Smooth muscle cell of the coronary artery (primary cell): ENCODE results near the gene SPRR2A. TPM values are rescaled to one million over a fixed set of nuclear protein-coding genes. Genes with fewer than 3 reads are reported as not detected.

Source experiments
- total RNA-seq: library from RNA; depleted of rRNA; stranded (reverse); fragments of >200 nt; gene quantifications from 2 replicates; pipeline ENCODE4 v1.2.3, GENCODE V29; 2014; ENCODE audit warnings: low replicate concordance

The SPRR2A gene
- not detected in 2 replicates for total RNA-seq

GRCh38 chr1:153057375-153057774 lies at the start of gene SPRR2A:
TSS of gene SPRR2A (minus strand) at chr1:153057512. CDS start at chr1:153056735, 777 bp downstream.

GRCh38 chr1:153094426-153094825 lies 37.1 kb upstream of the SPRR2A start, which contains the start of gene SPRR2E:
TSS of gene SPRR2E (minus strand) at chr1:153094526. CDS start at chr1:153093751, 775 bp downstream.

GRCh38 chr1:153071511-153071910 lies 14.2 kb upstream of the SPRR2A start, which contains the start of gene SPRR2B:
TSS of gene SPRR2B (minus strand) at chr1:153071611. CDS start at chr1:153070839, 772 bp downstream.

GRCh38 chr1:153040950-153041631 lies 16.2 kb downstream of the SPRR2A start, which contains the start of gene SPRR2D:
TSS of gene SPRR2D (minus strand) at chr1:153041120. CDS start at chr1:153040346, 774 bp downstream.

GRCh38 chr1:153030895-153031294 lies 26.4 kb downstream of the SPRR2A start, which contains the start of gene SPRR1B:
TSS of gene SPRR1B (plus strand) at chr1:153031203. CDS start at chr1:153032346, 1,143 bp downstream.

Other genes with a start within 250 kb of the SPRR2A start
- gene LCE1B, start 245.5 kb downstream of the SPRR2A start, total RNA-seq: not detected in 2 replicates
- gene LCE1A, start 230.0 kb downstream of the SPRR2A start, total RNA-seq: not detected in 2 replicates
- gene LCE6A, start 214.7 kb downstream of the SPRR2A start, total RNA-seq: not detected in 2 replicates
- gene LCE7A, start 197.5 kb downstream of the SPRR2A start, total RNA-seq: not detected in 2 replicates
- 0.35 TPM in 1 of 2 replicates, not detected in the other for gene SMCP, start 179.2 kb downstream of the SPRR2A start, total RNA-seq
- gene IVL, start 149.0 kb downstream of the SPRR2A start, total RNA-seq: not detected in 2 replicates
- not detected in 2 replicates for gene SPRR5, start 110.3 kb downstream of the SPRR2A start, total RNA-seq
- not detected in 2 replicates for gene SPRR4, start 86.9 kb downstream of the SPRR2A start, total RNA-seq
- not detected in 2 replicates for gene SPRR1A, start 73.4 kb downstream of the SPRR2A start, total RNA-seq
- gene SPRR3, start 55.8 kb downstream of the SPRR2A start, total RNA-seq: not detected in 2 replicates
- gene SPRR1B, start 26.3 kb downstream of the SPRR2A start, total RNA-seq: not detected in 2 replicates
- not detected in 2 replicates for gene SPRR2D, start 16.4 kb downstream of the SPRR2A start, total RNA-seq
- gene SPRR2B, start 14.1 kb upstream of the SPRR2A start, total RNA-seq: not detected in 2 replicates
- not detected in 2 replicates for gene SPRR2E, start 37.0 kb upstream of the SPRR2A start, total RNA-seq
- gene SPRR2F, start 56.0 kb upstream of the SPRR2A start, total RNA-seq: not detected in 2 replicates
- not detected in 2 replicates for gene SPRR2G, start 93.4 kb upstream of the SPRR2A start, total RNA-seq
- not detected in 2 replicates for gene LELP1, start 145.9 kb upstream of the SPRR2A start, total RNA-seq
- gene PRR9, start 160.1 kb upstream of the SPRR2A start, total RNA-seq: not detected in 2 replicates
- not detected in 2 replicates for gene LORICRIN, start 202.2 kb upstream of the SPRR2A start, total RNA-seq